ENCODE measurements around the gene GRIA3.

The GRIA3 gene

GRCh38 chrX:123277347-123277746, 93.3 kb downstream of the GRIA3 start:
- no peak for DNase-seq

GRCh38 chrX:123277821-123278220, 93.7 kb downstream of the GRIA3 start:
- DNase-seq: no peak

GRCh38 chrX:123282241-123282640, 98.2 kb downstream of the GRIA3 start:
- DNase-seq: no peak

- DNase-seq: peak in 1 of 2 experiments; percentile 6
Measured at GRCh38 chrX:123283407-123283806, 99.3 kb downstream of the GRIA3 start.

- no peak for DNase-seq
Measured at GRCh38 chrX:123291623-123292022, 107.5 kb downstream of the GRIA3 start.

GRCh38 chrX:123298026-123298425, 113.9 kb downstream of the GRIA3 start:
- DNase-seq: no peak

GRCh38 chrX:123303429-123303828, 119.4 kb downstream of the GRIA3 start:
- DNase-seq: no peak

- no peak for DNase-seq
Measured at GRCh38 chrX:123308658-123309057, 124.6 kb downstream of the GRIA3 start.

GRCh38 chrX:123310112-123310511, 126.0 kb downstream of the GRIA3 start:
- no peak for DNase-seq

- no peak for DNase-seq
Measured at GRCh38 chrX:123311486-123311885, 127.4 kb downstream of the GRIA3 start.

- DNase-seq: no peak
Measured at GRCh38 chrX:123313486-123313885, 129.4 kb downstream of the GRIA3 start.

- no peak for DNase-seq
Measured at GRCh38 chrX:123320622-123321021, 136.5 kb downstream of the GRIA3 start.

GRCh38 chrX:123322536-123322935, 138.5 kb downstream of the GRIA3 start:
- no peak for DNase-seq

- DNase-seq: no peak
Measured at GRCh38 chrX:123324625-123325024, 140.5 kb downstream of the GRIA3 start.

- no peak for DNase-seq
Measured at GRCh38 chrX:123330229-123330942, 146.3 kb downstream of the GRIA3 start.

GRCh38 chrX:123331349-123331748, 147.3 kb downstream of the GRIA3 start:
- DNase-seq: no peak

GRCh38 chrX:123331859-123332258, 147.8 kb downstream of the GRIA3 start:
- no peak for DNase-seq

GRCh38 chrX:123336666-123337065, 152.6 kb downstream of the GRIA3 start:
- DNase-seq: no peak

GRCh38 chrX:123337886-123338639, 154.0 kb downstream of the GRIA3 start:
- no peak for DNase-seq

GRCh38 chrX:123339221-123339905, 155.3 kb downstream of the GRIA3 start:
- no peak for DNase-seq

GRCh38 chrX:123340696-123341095, 156.6 kb downstream of the GRIA3 start:
- DNase-seq: no peak

GRCh38 chrX:123348468-123348867, 164.4 kb downstream of the GRIA3 start:
- DNase-seq: no peak

GRCh38 chrX:123350226-123350625, 166.1 kb downstream of the GRIA3 start:
- DNase-seq: no peak

GRCh38 chrX:123357941-123358340, 173.9 kb downstream of the GRIA3 start:
- no peak for DNase-seq

All from NCI-H526 (cell line).